Measurements from ENCODE around the gene KANTR.
"Not testable (repeated sequence)": the region's sequence is repeated elsewhere in the genome, so short reads cannot be mapped to it uniquely, and the experiment has no call there.

The KANTR gene

GRCh38 chrX:53133400-53133799 is 39.5 kb downstream of the KANTR start:
- DNase-seq: no peak

GRCh38 chrX:53135581-53135980 is 41.6 kb downstream of the KANTR start:
- no peak for DNase-seq

- no peak for DNase-seq
Measured at GRCh38 chrX:53153581-53153980, 59.6 kb downstream of the KANTR start.

- DNase-seq: no peak
Measured at GRCh38 chrX:53155512-53156206, 61.7 kb downstream of the KANTR start.

GRCh38 chrX:53156207-53156596 is 62.3 kb downstream of the KANTR start:
- DNase-seq: no peak

- no peak for DNase-seq
Measured at GRCh38 chrX:53159184-53159583, 65.2 kb downstream of the KANTR start.

GRCh38 chrX:53160297-53160983 is 66.5 kb downstream of the KANTR start:
- DNase-seq: no peak

- no peak for DNase-seq
Measured at GRCh38 chrX:53163436-53163835, 69.5 kb downstream of the KANTR start.

- DNase-seq: not testable (repeated sequence)
Measured at GRCh38 chrX:53164566-53164965, 70.6 kb downstream of the KANTR start.

GRCh38 chrX:53166103-53166502 is 72.2 kb downstream of the KANTR start:
- DNase-seq: no peak

- no peak for DNase-seq
Measured at GRCh38 chrX:53171356-53171755, 77.4 kb downstream of the KANTR start.
